Activated T-cell treated with anti-CD3 and anti-CD28 coated beads, Interleukin-2, amount 50 U/mL, for 72 hours (primary cell): ENCODE data around the gene FTCD. TPM values are rescaled to one million over a fixed set of nuclear protein-coding genes. Genes with fewer than 3 reads are reported as not detected.
A peak's percentile ranks its signal among the peaks of the same experiment; 100 is the strongest.

Experiments used
- ATAC-seq, 2 donors: fragments of 150-1000 bp; cut with Tn5 transposase; replicated peaks in 1 of 2; 2 replicates each; pipeline ENCODE4 v1.10.0; 2021; ENCODE audit warnings: moderate library complexity in 2 of 2, mild to moderate bottlenecking in 1 of 2
- DNase-seq, 2 donors: peaks; one replicate each; pipeline ENCODE4 v3.0.0; 2021 to 2022; ENCODE audit warnings: mixed read lengths in 1 of 2
- H3K27ac Mint-ChIP-seq: one replicate; pipeline ENCODE4 v1.8.0; 2022; ENCODE audit warnings: mild to moderate bottlenecking, moderate library complexity, mixed read lengths
- H3K27me3 Mint-ChIP-seq: one replicate; pipeline ENCODE4 v1.8.0; 2022; ENCODE audit warnings: low read depth, mixed read lengths
- H3K36me3 Mint-ChIP-seq, 2 donors: one replicate each; pipeline ENCODE4 v1.8.0; 2022; ENCODE audit warnings: mixed read lengths in 2 of 2, mild to moderate bottlenecking in 1 of 2; ENCODE audit not compliant: insufficient read depth in 2 of 2
- H3K4me1 Mint-ChIP-seq: one replicate; pipeline ENCODE4 v1.8.0; 2022; ENCODE audit warnings: low read depth, mixed read lengths
- H3K4me3 Mint-ChIP-seq, 2 donors: one replicate each; pipeline ENCODE4 v1.8.0; 2022; ENCODE audit warnings: mild to moderate bottlenecking in 2 of 2, mixed read lengths in 2 of 2, moderate library complexity in 2 of 2
- H3K9me3 Mint-ChIP-seq, 2 donors: one replicate each; pipeline ENCODE4 v1.8.0; 2022; ENCODE audit warnings: mixed read lengths in 2 of 2
- total RNA-seq, 2 donors: library from RNA; stranded (reverse); gene quantifications; one replicate each; pipeline ENCODE4 v1.2.3, GENCODE V29; 2022

FTCD gene
- total RNA-seq, 2 donors from 2014 or later: 0.74 to 1.00 TPM

DNA sequence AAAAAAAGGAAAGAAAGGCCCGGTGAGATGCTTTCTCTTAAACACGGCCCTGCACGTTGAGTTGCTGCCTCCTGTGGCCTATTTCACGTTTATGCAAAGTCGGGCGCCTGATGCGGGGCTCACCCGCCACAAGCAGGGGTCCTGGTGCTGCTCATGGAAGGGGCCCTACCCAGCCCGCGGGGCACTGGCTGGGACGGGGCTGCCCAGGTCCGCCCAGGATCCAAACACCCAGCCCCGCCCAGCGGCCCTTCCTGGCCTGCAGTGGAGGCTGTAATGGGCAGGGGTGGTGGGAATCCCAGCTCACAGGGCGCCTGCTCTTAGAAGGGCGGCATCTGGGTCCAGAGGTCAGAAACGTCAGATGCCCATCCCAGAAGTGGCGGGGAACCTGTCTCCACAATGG lies 55.9 kb downstream of the FTCD start:
- peaks cover 45% of the 10 kb centered on the region for H3K27me3 Mint-ChIP-seq
- H3K4me1 Mint-ChIP-seq: peaks cover 8% of the 10 kb centered on the region
- H3K36me3 Mint-ChIP-seq: peaks cover 11 to 19% of the 10 kb centered on the region in 2 donors
- H3K4me3 Mint-ChIP-seq: no peak overlapping the region
- peaks cover 7% of the 10 kb centered on the region in 2 donors for H3K9me3 Mint-ChIP-seq
- ATAC-seq (no peak), DNase-seq (no peak)
- H3K27ac Mint-ChIP-seq: no peak overlapping the region

DNA sequence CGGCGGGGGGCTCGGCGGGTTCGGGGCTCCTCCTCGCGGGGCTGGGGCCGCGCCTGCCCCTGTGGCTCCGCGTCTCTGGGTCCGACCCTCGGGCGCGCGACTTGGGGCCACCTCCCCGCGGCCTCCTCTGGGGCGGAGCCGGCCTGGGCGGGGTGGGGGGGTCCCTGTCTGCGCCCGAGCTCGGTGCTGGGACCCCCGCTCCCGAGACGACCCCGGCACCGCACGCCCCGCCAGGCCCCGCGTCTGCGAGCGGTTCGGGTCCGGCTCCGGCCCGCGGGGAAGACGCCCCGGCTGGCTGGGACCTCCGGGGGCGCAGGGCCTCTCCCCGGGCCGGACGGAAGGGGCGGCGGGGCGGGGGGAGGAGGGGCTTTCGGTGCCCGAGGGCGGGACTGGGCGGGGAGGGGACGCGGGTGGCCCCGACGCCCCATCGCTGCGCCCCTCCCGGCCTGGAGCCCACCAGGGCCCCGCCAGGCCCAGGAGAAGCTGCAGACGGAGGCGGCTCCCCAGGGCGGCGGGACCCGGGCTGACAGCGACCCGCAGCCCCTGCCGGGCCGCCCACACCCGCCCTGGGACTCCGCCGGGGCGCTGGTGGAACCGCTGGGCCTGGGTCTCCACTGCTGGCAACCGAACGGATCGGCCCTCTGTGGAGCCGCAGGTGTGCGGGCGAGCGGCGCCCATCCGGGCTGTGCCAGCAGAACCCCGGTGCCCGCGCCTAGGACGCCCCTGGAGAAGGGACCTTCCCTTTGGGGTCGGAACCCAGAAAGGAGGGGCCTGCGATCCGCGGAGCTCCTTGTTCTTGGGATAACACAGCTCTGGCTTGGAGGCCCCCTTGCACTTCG lies 56.9 kb downstream of the FTCD start:
- Mint-ChIP-seq H3K27ac (no peak overlapping the region), H3K9me3 (peaks cover 4 to 5% of the 10 kb centered on the region in 2 donors), H3K36me3 (peaks cover 3 to 14% of the 10 kb centered on the region in 2 donors), H3K4me3 (peak overlapping the region; percentile 41 to 74), H3K27me3 (peaks cover 42% of the 10 kb centered on the region), H3K4me1 (peaks cover 8% of the 10 kb centered on the region)
- peak; percentile 37 to 39 for DNase-seq
- peak; percentile 64 to 66 for ATAC-seq

DNA sequence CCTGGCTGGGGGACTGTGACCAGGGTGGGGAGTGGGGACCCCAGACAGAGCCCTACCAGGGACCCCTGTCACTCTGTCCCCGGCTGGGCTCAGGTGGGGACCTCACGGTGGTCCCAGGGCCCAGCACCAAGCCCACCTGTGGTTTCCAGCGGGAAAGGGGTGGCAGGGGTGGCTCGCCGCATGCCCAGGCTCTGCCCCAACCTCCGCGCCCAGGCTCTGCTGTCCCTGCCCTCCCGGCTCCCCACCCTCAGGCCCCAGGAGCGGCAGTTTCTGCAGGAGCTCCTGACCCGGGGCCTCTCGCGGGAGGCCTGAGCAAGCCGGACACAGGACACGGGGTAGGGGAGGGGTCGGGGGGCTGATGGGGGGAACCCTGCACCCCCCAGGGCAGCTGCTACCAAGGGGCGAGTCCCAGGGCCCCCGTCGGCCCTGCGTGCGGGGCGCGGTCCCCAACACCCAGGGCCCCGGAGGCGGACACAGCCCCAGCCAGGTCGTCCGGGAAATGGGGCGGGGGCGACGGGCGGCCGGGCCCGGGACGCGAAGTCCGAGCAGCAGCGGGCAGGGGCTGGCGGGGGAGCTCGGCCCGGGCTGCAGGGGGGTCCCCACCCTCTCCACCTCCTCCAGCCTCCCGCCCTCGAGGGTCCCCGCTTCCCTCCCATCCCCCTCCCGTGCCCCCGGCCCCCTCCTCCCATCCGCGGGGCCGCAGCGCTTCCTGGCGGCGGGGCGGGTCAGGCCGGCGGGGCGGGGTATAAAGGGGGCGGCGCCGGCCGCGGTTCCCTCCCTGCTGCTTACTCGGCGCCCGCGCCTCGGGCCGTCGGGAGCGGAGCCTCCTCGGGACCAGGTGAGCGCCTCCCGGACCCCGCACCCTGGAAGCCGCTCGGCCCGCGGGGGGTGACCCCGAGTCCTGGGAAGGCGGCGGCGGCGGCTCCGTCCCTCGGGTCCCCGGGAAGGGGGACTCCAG lies 57.8 kb downstream of the FTCD start, which contains the start of gene COL6A2:
COL6A2 (plus strand) TSS at position 777 of the 958 bp plus-strand sequence.
- peaks cover 8% of the 10 kb centered on the region for H3K4me1 Mint-ChIP-seq
- peaks cover 33% of the 10 kb centered on the region for H3K27me3 Mint-ChIP-seq
- no peak within 1 kb of the TSS for H3K27ac Mint-ChIP-seq
- DNase-seq: peak; percentile 66 to 75
- H3K4me3 Mint-ChIP-seq: peak within 1 kb of the TSS; percentile 41 to 74
- peaks cover 0 to 10% of the 10 kb centered on the region in 2 donors for H3K36me3 Mint-ChIP-seq
- H3K9me3 Mint-ChIP-seq: peaks cover 3% of the 10 kb centered on the region in 2 donors
- ATAC-seq: peak; percentile 91 to 93

DNA sequence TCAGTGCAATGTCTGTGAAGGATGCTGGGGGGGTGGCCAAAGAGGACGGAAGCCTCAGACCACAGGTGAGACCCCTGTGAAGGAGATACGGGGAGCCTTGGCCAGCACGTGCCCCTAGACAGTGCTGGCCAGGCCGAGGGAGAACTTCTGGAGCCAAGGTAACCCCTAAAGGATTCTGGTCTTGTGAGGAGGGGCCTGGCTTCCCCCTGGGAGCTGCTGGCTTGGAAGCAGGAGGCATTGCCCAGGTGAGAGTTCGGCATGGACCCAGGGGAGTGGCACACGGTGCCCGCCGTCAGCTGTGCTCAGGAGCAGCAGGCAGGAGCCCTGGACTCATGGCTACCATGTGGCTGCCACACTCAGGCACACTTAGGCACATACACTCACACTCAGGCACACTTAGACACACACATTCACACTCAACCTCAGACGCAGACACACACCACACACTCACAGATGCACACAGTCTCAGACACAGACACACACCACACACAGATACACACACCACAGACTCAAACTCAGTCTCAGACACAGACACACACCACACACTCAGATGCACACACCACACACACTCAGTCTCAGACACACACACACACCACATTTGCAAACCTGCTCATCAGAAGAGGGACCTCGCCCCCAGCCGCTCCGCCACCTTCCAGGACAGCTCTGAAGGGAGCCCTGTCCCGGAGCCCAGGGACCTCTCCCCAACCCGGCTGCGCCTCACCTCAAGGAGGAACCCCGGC lies 58.6 kb downstream of the FTCD start:
- ATAC-seq (no peak), DNase-seq (no peak)
- Mint-ChIP-seq H3K36me3 (peaks cover 0 to 5% of the 10 kb centered on the region in 2 donors), H3K27ac (no peak overlapping the region), H3K27me3 (peaks cover 26% of the 10 kb centered on the region), H3K9me3 (no peaks in the 10 kb centered on the region), H3K4me3 (peak overlapping the region; percentile 7 to 59), H3K4me1 (peaks cover 8% of the 10 kb centered on the region)

DNA sequence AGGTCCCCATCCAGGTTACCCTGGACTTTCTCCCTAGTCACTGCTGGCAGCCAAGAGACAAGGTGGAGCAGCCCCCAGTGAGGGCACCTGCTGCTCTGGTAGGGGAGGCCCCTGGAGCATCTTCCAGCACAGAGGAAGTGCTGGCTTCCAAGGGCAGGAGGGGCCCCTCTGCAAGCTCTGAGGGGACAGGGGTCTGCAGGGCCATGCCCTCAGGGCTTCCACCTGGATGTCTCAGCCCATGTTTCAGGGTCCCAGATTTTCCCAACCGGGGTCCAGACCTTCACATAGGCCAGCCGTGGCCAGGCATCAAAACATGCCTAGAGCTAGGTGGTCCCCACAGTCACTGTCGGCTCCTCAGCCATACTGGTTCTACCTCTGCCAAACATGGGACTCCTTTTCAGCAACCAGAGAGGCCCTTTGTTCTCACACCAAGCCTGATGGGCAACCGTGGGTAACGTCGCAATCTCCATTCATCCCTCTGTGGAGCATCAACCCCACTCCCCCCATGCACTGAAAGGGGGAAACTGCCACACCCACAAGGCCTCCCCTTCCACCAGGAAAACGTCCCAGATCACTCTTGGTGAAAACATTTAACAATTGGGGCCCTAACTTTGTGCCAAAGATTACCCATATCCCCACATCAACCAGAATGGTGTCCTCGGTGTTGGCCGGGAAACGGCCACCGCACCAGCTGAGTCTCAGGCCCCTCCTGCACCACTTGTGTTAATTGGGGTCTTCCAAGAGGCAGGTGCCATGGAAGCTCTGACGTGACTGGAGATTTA lies 59.4 kb downstream of the FTCD start:
- no peak overlapping the region for H3K27ac Mint-ChIP-seq
- no peak for ATAC-seq
- peaks cover 3 to 5% of the 10 kb centered on the region in 2 donors for H3K36me3 Mint-ChIP-seq
- peak overlapping the region in 1 of 2 donors; percentile 59 for H3K4me3 Mint-ChIP-seq
- H3K9me3 Mint-ChIP-seq: peaks cover 4% of the 10 kb centered on the region in 2 donors
- H3K4me1 Mint-ChIP-seq: peaks cover 8% of the 10 kb centered on the region
- H3K27me3 Mint-ChIP-seq: peaks cover 19% of the 10 kb centered on the region
- no peak for DNase-seq

DNA sequence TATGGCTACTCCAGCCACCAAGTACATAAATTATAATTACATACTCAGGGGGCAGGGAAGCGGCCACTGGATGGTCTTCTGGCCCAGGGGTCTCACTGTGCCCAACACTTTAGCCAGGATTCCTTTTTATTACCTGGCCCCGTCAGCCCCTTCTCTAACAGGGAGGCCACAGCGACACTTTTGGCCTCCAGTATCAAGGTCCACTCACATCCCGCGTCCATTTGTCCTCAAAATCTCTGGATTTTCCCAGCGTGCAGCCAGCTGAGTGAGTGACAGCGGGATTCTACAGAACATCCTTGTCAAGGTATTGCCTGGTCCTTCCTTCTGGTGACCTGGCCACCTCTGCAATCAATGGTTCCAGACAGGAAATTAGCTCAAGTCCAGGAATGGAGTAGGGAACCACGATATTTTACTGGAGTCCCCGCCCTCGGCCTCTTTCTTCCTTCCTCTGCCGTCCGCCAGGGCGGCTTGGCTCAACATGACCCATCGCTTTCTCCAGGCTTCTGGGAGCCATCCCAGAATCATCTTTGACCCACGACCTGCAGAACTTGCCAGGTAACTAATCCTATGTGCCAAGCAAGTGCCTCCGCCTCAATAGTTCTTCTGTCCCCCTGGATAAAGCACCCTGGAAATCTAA lies 60.2 kb downstream of the FTCD start:
- peaks cover 3 to 8% of the 10 kb centered on the region in 2 donors for H3K36me3 Mint-ChIP-seq
- H3K27me3 Mint-ChIP-seq: peaks cover 11% of the 10 kb centered on the region
- ATAC-seq (no peak), DNase-seq (no peak)
- H3K4me3 Mint-ChIP-seq: no peak overlapping the region
- H3K27ac Mint-ChIP-seq: no peak overlapping the region
- H3K9me3 Mint-ChIP-seq: peaks cover 7 to 10% of the 10 kb centered on the region in 2 donors
- H3K4me1 Mint-ChIP-seq: peaks cover 4% of the 10 kb centered on the region

DNA sequence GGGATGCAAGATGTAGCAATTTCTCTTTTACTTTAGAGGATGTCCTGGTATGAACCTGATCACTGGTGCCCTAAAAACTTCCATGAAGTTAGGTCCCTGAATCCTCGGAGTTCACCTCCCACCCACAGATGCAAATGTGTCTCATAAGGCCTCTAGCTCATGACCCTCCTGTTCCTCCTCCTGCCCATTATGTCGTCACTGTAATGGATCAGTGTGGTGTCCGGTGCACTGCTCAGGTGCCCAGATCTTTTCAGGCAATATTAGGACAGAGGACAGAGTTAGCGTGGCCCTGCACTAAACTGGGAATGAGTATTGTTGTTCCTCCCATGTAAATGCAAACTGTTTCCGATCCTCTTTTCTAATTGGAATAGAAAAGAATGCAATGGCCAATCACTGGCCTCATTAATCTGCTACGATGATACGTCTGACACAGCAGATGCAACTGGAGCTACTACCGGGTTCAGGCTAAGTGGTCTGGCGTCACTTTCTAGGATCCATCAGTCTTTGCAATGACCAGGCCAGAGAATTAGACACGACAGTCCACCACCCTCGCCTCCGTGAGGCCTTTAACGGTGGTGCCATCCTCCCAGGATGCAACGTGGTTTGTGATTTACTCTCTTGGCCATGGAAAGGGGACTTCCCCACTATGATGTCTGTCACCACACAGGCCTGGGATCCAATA lies 60.8 kb downstream of the FTCD start:
- H3K4me3 Mint-ChIP-seq: no peak overlapping the region
- ATAC-seq (no peak), DNase-seq (no peak)
- peaks cover 8 to 12% of the 10 kb centered on the region in 2 donors for H3K9me3 Mint-ChIP-seq
- no peak overlapping the region for H3K27ac Mint-ChIP-seq
- H3K27me3 Mint-ChIP-seq: peaks cover 6% of the 10 kb centered on the region
- H3K36me3 Mint-ChIP-seq: peaks cover 3 to 8% of the 10 kb centered on the region in 2 donors
- peaks cover 4% of the 10 kb centered on the region for H3K4me1 Mint-ChIP-seq

DNA sequence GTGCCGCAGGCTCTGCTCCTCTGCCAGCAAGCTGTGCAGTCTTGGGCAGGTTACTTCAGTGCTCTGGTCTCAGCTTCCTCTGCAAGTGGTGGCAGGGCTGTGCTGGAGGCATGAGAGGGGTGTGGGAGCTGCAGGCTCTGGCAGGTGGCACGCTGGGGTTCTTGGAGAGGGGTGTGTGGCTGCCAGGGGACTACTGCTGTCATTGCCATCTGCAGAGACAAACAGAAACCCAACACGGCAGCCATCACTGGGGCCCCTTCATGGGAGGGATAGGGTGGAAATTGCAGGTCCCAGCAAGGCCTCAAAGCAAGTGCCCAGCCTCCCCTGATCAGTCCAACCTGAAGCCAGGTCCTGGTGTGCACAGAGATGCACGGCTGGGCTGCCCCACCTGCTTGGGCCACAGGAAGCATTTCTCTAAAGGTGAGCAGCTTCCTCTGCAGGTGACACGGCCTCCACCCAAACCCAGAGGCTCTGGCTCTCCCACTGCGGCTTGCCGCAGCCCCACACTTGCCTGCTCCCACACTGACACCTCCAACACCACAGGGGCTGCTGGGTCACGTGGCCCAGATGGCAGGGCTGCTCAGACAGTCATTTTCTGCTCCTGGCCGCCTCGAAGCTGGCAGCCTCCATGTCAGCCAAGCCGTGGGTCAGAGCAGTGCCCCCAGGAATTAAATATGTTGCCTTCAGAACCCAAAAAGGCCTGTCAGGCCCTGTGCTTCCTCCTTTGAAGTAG lies 61.5 kb downstream of the FTCD start:
- H3K4me3 Mint-ChIP-seq: no peak overlapping the region
- H3K27ac Mint-ChIP-seq: no peak overlapping the region
- peaks cover 8 to 12% of the 10 kb centered on the region in 2 donors for H3K9me3 Mint-ChIP-seq
- H3K27me3 Mint-ChIP-seq: peaks cover 6% of the 10 kb centered on the region
- DNase-seq: no peak
- no peak for ATAC-seq
- peaks cover under 1% of the 10 kb centered on the region for H3K4me1 Mint-ChIP-seq
- H3K36me3 Mint-ChIP-seq: peaks cover 4 to 8% of the 10 kb centered on the region in 2 donors

DNA sequence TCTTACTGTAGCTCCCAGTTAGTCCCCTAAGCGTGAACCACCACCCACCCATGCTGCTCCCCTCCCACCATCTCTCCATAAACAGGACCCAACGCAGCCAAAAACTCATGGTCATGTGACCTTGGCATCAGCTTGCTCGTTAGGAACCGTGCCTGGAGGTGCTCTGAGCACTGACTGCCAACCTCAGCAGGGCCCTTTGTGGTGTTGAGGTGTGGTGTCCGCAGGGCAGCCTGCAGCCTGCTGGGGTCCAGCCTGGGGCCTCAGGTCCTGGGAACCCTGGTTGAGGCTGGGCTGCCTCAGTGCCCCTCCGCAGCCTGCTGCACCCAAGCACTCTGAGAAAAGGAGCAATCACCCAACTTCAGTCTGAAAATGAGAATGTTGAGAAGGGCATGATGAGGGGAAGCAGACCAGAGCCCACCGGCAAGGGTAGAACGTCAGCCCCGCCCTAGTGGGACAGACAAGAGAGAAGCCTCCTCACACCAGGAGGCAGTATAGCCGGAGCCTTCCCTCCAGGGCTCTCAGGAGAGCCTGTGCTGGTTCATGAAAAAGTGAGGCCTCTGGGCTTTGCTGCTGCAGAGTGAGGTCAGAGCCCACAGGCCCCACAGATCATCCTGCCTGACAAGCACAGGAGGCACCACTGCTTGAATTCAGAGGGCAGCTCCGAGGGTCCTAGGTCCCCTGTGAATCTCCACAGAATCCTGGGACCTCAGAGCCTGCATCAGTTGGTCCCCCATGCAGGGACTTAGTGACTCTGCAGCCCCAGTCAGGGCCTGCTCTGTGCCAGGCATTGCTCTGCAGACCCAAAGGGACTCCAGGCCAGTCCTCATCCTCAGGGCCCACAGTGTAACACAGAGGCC lies 62.3 kb downstream of the FTCD start:
- H3K9me3 Mint-ChIP-seq: peaks cover 10 to 15% of the 10 kb centered on the region in 2 donors
- no peak overlapping the region for H3K4me3 Mint-ChIP-seq
- H3K4me1 Mint-ChIP-seq: no peaks in the 10 kb centered on the region
- peaks cover 6% of the 10 kb centered on the region for H3K27me3 Mint-ChIP-seq
- peaks cover 6 to 10% of the 10 kb centered on the region in 2 donors for H3K36me3 Mint-ChIP-seq
- H3K27ac Mint-ChIP-seq: no peak overlapping the region
- DNase-seq: no peak
- no peak for ATAC-seq
